Kidney (tissue), 14 donors: ENCODE measurements around the gene SH3BGRL2. TPM values are rescaled to one million over a fixed set of nuclear protein-coding genes. Genes with fewer than 3 reads are reported as not detected.
A peak's percentile ranks its signal among the peaks of the same experiment; 100 is the strongest.

ENCODE experiments used
- DNase-seq, 5 donors: peaks; one replicate each; pipeline ENCODE4 v3.0.0-alpha.2; 2013 to 2020
- FAIRE-seq: peaks from 2 replicates; lab custom pipeline; 2012; peaks lifted over from hg19 to GRCh38; lab: Jason Lieb, UNC
- H3K27ac ChIP-seq, 2 donors: one replicate each; pipeline ENCODE4 v1.7.0; 2013; ENCODE audit warnings: low read depth in 2 of 2, low read length in 2 of 2, inconsistent platforms in 1 of 2
- H3K27me3 ChIP-seq: one replicate; pipeline ENCODE4 v1.7.1; 2013; ENCODE audit warnings: low read length, inconsistent platforms; ENCODE audit not compliant: control insufficient read depth, insufficient read depth
- H3K36me3 ChIP-seq, 3 donors: one replicate each; pipeline versions ENCODE4 v1.7.0 to v1.7.1; 2013; ENCODE audit warnings: low read length in 3 of 3, control low read depth in 1 of 3, inconsistent platforms in 1 of 3; ENCODE audit not compliant: insufficient read depth in 3 of 3, control insufficient read depth in 2 of 3
- H3K4me1 ChIP-seq, 3 donors: one replicate each; pipeline versions ENCODE4 v1.7.0 to v1.7.1; 2013; ENCODE audit warnings: low read length in 3 of 3, inconsistent platforms in 1 of 3, low read depth in 1 of 3; ENCODE audit not compliant: control insufficient read depth in 2 of 3, insufficient read depth in 2 of 3
- H3K4me3 ChIP-seq, 3 donors: one replicate each; pipeline versions ENCODE4 v1.7.0 to v1.8.1; 2013; ENCODE audit warnings: low read length in 3 of 3, control low read depth in 1 of 3, inconsistent platforms in 1 of 3
- H3K9ac ChIP-seq, 3 donors: one replicate each; pipeline versions ENCODE4 v1.7.0 to v1.7.1; 2013; ENCODE audit warnings: low read length in 3 of 3, control low read depth in 1 of 3, inconsistent platforms in 1 of 3
- H3K9me3 ChIP-seq, 3 donors: one replicate each; pipeline versions ENCODE4 v1.7.0 to v1.7.1; 2013; ENCODE audit warnings: low read length in 3 of 3, control low read depth in 1 of 3, inconsistent platforms in 1 of 3; ENCODE audit not compliant: control insufficient read depth in 2 of 3, insufficient read depth in 1 of 3
- CTCF ChIP-seq: IDR thresholded peaks from 3 replicates; pipeline ENCODE4 v1.5.1; 2012; ENCODE audit warnings: mild to moderate bottlenecking, moderate library complexity, borderline replicate concordance; ENCODE audit not compliant: insufficient read depth; ENCODE audit errors: extremely low read depth
- intact Hi-C: fragments of 100-400 bp; cut with DNase I; formaldehyde crosslinking; loops from one replicate; pipeline ENCODE4 v1.11.1; 2022
- polyA plus RNA-seq: library from polyadenylated mRNA; stranded (reverse); fragments of 350-450 nt; fragmentation: Illumina TruSeq; extraction: RNeasy Lipid Tissue Mini Kit (QIAGEN cat#74804); gene quantifications from one replicate; pipeline ENCODE4 v1.2.3, GENCODE V29; 2014; ENCODE audit warnings: low read depth, low replicate concordance; ENCODE audit not compliant: insufficient read depth
- total RNA-seq: library from RNA; stranded (reverse); fragmentation: NEBNext Ultra II Directional; extraction: Animal tissue kit (Norgen Biotek cat#: 25700); gene quantifications from one replicate; pipeline ENCODE4 v1.2.1, GENCODE V29; 2021
- donor health status: control.
- donor health status: control.
- donor health status: control.
- donor health status: control.
- donor health status: control.
- donor health status: DM: yes; HTN: yes; CAD: no.
- donor health status: Normal renal cell carcinoma (clear cell type).

The SH3BGRL2 gene
- total and polyA plus RNA-seq, 2 donors from 2014 or later: 14.6 to 18.6 TPM

GRCh38 chr6:79666634-79667033 is 35.5 kb downstream of the SH3BGRL2 start:
- Histone ChIP-seq H3K27ac (no peak overlapping the region), H3K4me1 (no peaks in the 10 kb centered on the region), H3K27me3 (no peaks in the 10 kb centered on the region), H3K9ac (no peak overlapping the region), H3K36me3 (no peaks in the 10 kb centered on the region), H3K4me3 (no peak overlapping the region), H3K9me3 (no peaks in the 10 kb centered on the region)
- FAIRE-seq (no peak), DNase-seq (no peak)
- TF ChIP-seq CTCF: no peak
- intact Hi-C loops: no loop called here

DNA sequence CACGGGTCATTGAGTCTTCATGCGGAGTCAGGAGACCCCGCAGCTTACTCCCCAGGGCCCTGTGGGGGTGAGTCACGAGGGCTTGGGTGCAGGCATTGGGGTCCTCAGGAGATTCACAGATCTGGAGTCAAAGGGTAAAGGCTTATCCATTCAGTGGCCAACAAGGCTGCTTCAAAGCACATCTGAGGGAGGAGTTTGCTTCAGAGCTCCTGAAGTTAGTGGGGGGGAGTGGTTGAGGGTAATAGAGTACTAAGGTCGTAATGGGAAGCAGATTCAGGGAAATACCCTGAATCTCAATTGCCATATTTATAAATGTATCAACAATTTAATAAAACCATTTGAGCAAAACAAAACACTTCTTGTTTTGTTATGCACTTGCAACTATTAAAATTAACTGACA is 37.3 kb downstream of the SH3BGRL2 start:
- no peaks in the 10 kb centered on the region for H3K27me3 ChIP-seq
- DNase-seq (no peak), FAIRE-seq (no peak)
- intact Hi-C loops: no loop called here
- H3K36me3 ChIP-seq: no peaks in the 10 kb centered on the region
- no peaks in the 10 kb centered on the region for H3K9me3 ChIP-seq
- no peak overlapping the region for H3K4me3 ChIP-seq
- no peaks in the 10 kb centered on the region for H3K4me1 ChIP-seq
- H3K9ac ChIP-seq: no peak overlapping the region
- H3K27ac ChIP-seq: no peak overlapping the region
- TF ChIP-seq CTCF: no peak

- H3K36me3 ChIP-seq: peaks cover 2 to 6% (median 2%) of the 10 kb centered on the region in 3 donors
- H3K9ac ChIP-seq: no peak overlapping the region
- H3K9me3 ChIP-seq: no peaks in the 10 kb centered on the region
- DNase-seq (no peak), FAIRE-seq (no peak)
- TF ChIP-seq CTCF: no peak
- no peak overlapping the region for H3K4me3 ChIP-seq
- no peaks in the 10 kb centered on the region for H3K27me3 ChIP-seq
- H3K27ac ChIP-seq: no peak overlapping the region
- H3K4me1 ChIP-seq: no peaks in the 10 kb centered on the region
- intact Hi-C loops: no loop called here
These were observed 38.6 kb downstream of the SH3BGRL2 start for GRCh38 chr6:79669766-79670165.

DNA sequence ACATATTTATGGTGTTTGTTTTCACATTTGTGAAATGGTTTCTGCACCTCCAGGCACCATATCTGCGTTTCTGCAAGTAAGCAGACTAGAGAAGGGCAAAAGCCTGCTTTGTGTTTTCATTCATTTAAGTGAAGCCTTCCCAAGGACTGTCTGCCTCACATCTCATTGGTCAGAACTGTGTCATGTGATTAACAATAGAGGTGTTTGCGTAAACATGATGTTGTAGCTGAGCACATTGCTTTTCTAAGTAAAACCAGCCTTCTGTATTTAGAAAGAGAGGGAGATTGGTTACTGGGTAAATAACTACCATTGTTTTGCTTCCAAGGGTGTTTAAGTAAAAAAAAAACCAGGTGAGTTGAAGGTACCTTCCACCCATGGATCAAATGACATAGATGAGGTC is 39.7 kb downstream of the SH3BGRL2 start:
- H3K4me1 ChIP-seq: no peaks in the 10 kb centered on the region
- no peak for FAIRE-seq

More for the DNA sequence above, 39.7 kb downstream of the SH3BGRL2 start:
- Histone ChIP-seq H3K4me3 (no peak overlapping the region), H3K27ac (peak overlapping the region; percentile 7 to 30), H3K9ac (no peak overlapping the region), H3K9me3 (no peaks in the 10 kb centered on the region), H3K27me3 (no peaks in the 10 kb centered on the region), H3K36me3 (peaks cover 2 to 6% (median 2%) of the 10 kb centered on the region in 3 donors)
- intact Hi-C loops: no loop called here
- DNase-seq: no peak
- TF ChIP-seq CTCF: no peak
